Heart left ventricle (tissue), 16 donors: ENCODE data around the gene RPS6KA5. TPM values are rescaled to one million over a fixed set of nuclear protein-coding genes. Genes with fewer than 3 reads are reported as not detected.

ENCODE experiments used
- ATAC-seq, 4 donors: fragments of 200-7000 bp; cut with Tn5 transposase; one replicate each; pipeline ENCODE4 v1.9.1; 2020 to 2022; ENCODE audit warnings: moderate library complexity in 4 of 4, mild to moderate bottlenecking in 3 of 4, moderate number of reproducible peaks in 1 of 4
- DNase-seq, 5 donors: peaks; one replicate each; pipeline ENCODE4 v3.0.0-alpha.2; 2020
- H3K27ac ChIP-seq, 12 donors: fragments of 200-600 bp; sonication (generic) in 4 of 12; one replicate each; pipeline versions ENCODE4 v1.5.0 to v1.8.0; 2016 to 2022; ENCODE audit warnings: mild to moderate bottlenecking in 2 of 12
- H3K27me3 ChIP-seq, 9 donors: fragments of 200-600 bp; sonication (generic) in 2 of 9; one replicate each; pipeline versions ENCODE4 v1.5.1 to v1.8.0; 2016 to 2022; ENCODE audit warnings: mild to moderate bottlenecking in 3 of 9
- H3K36me3 ChIP-seq, 9 donors: fragments of 200-600 bp; sonication (generic) in 2 of 9; one replicate each; pipeline versions ENCODE4 v1.5.0 to v1.8.0; 2018 to 2022; ENCODE audit warnings: mild to moderate bottlenecking in 2 of 9
- H3K4me1 ChIP-seq, 12 donors: fragments of 200-600 bp; sonication (generic) in 4 of 12; one replicate each; pipeline versions ENCODE4 v1.5.0 to v1.8.0; 2016 to 2022; ENCODE audit warnings: mild to moderate bottlenecking in 3 of 12
- H3K4me3 ChIP-seq, 12 donors: fragments of 200-600 bp; sonication (generic) in 4 of 12; one replicate each; pipeline versions ENCODE4 v1.5.0 to v1.8.0; 2017 to 2022; ENCODE audit warnings: mild to moderate bottlenecking in 9 of 12, moderate library complexity in 4 of 12
- H3K9me3 ChIP-seq, 12 donors: fragments of 200-600 bp; sonication (generic) in 4 of 12; one replicate each; pipeline versions ENCODE4 v1.5.0 to v1.8.0; 2016 to 2022; ENCODE audit warnings: mild to moderate bottlenecking in 1 of 12
- CTCF ChIP-seq, 12 donors: fragments of 200-600 bp; sonication (generic) in 4 of 12; IDR thresholded peaks; one replicate each; pipeline versions ENCODE4 v1.5.0 to v1.8.0; 2018 to 2022; ENCODE audit warnings: antibody characterized with exemption in 12 of 12, mild to moderate bottlenecking in 5 of 12
- POLR2A ChIP-seq, 2 donors: fragments of 450-650 bp; IDR thresholded peaks; one replicate each; pipeline ENCODE4 v1.6.1; 2017; ENCODE audit warnings: antibody characterized with exemption in 2 of 2, mild to moderate bottlenecking in 2 of 2, moderate library complexity in 2 of 2
- WGBS, 4 donors: extraction: QIAGEN DNeasy Blood & Tissue Kit in 2 of 4; methylation state at CpG; one replicate each; pipeline versions ENCODE4 v1.1.5 to v1.1.7; 2013 to 2018; 5-methylcytosine and 5-hydroxymethylcytosine counted together
- intact Hi-C, 10 donors: fragments of 100-400 bp; cut with DNase I; formaldehyde crosslinking; loops; one replicate each; pipeline versions ENCODE4 v1.11.1 to v1.14.2; 2022
- polyA plus RNA-seq, 2 donors: library from polyadenylated mRNA; stranded (reverse); fragments of 200-250 nt; gene quantifications; one replicate each; pipeline ENCODE4 v1.2.3, GENCODE V29; 2013
- total RNA-seq, 9 donors: library from RNA; depleted of rRNA in 2 of 9; stranded (reverse); fragments of >200 nt in 2 of 9; fragmentation: NEBNext Ultra II Directional in 3 of 9; extraction: Animal tissue kit (Norgen Biotek cat#: 25700) in 3 of 9; gene quantifications; one replicate each; pipeline versions ENCODE4 v1.1.0 to v1.2.4, GENCODE V29; 2016 to 2023
- donor health status: ischemic (EF 13 %, LVEDD 7.1; RV severe dilation, severe dysfunction).
- donor health status: healthy with polysubstance abuse.
- donor health status: DM: no; HTN: yes; CAD: no.
- donor health status: DM: no; HTN: no; CAD: no.
- donor health status: ischemic (EF 25% LVEDD 6.9; RV normal size, moderate dysfunction).
- donor health status: ischemic (EF 25% LVEDD 5.7; RV mildly dilated, moderate dysfunction).
- donor health status: healthy.
- donor health status: DM: yes; HTN: yes; CAD: no.
- donor health status: ischemic (EF 35%, LVEDD 5.7; RV mildly dilated, moderate dysfunction).
- donor health status: nonischemic (EF 11% LVEDD 7.7; RV severe dilation, severe dysfunction).
- donor health status: DM: yes; HTN: yes; CAD: no.
- donor health status: PGD.
- donor health status: ischemic (EF 29% LVEDD 5.4; RV normal size, mild dysfunction).
- donor health status: nonischemic (EF 23%, LVEDD 6.1; RV moderate dilation, normal function).

Gene RPS6KA5
- total and polyA plus RNA-seq, 11 donors = 0.72 to 13.3 (median 8.5) TPM

- intact Hi-C loops = no loop called here
- DNase-seq (no peak), ATAC-seq (no peak)
- TF ChIP-seq POLR2A (IDR thresholded peaks at IDR 0.05) (no peak), CTCF (IDR thresholded peaks at IDR 0.05) (no peak)
- H3K27me3 ChIP-seq = no peaks in the 10 kb centered on the region
- H3K27ac ChIP-seq = no peak overlapping the region
- H3K9me3 ChIP-seq = peaks cover 0 to 4% (median 0%) of the 10 kb centered on the region in 12 donors
- 85 to 92% (median 90%) methylated on average over 5 of the region's 5 CpGs for WGBS, 4 donors
- H3K36me3 ChIP-seq = no peaks in the 10 kb centered on the region
- H3K4me1 ChIP-seq = peaks cover 0 to 8% (median 0%) of the 10 kb centered on the region in 12 donors
- no peak overlapping the region for H3K4me3 ChIP-seq
Measured at GRCh38 chr14:91075553-91075952, 15.1 kb upstream of the RPS6KA5 start.

DNA sequence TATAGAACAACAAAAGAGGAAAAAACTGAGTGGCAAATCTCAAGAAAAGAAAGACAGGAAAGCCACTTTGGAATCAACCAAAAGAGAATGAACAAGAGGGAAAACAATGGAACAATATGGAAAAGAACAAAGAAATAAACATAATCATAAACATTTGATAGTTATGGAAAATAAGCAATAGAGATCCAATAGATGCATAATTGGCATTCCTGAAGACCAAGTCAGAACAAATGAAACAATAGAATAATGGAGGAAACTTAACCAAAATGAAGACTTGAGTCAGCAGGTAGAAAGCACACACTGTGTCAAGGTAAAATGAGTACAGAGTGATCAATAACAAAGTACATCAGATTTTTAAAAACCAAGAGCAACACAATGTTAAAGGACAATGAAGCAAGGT lies 10.1 kb upstream of the RPS6KA5 start:
- no peak for ATAC-seq
- Histone ChIP-seq H3K4me1 (peaks cover 0 to 21% (median 0%) of the 10 kb centered on the region in 12 donors), H3K9me3 (peaks cover 0 to 9% (median 0%) of the 10 kb centered on the region in 12 donors), H3K4me3 (no peak overlapping the region), H3K27ac (no peak overlapping the region), H3K27me3 (no peaks in the 10 kb centered on the region), H3K36me3 (no peaks in the 10 kb centered on the region)
- TF ChIP-seq POLR2A (IDR thresholded peaks at IDR 0.05) = no peak
- TF ChIP-seq CTCF (IDR thresholded peaks at IDR 0.05) = no peak
- intact Hi-C loops = no loop called here
- DNase-seq = no peak

DNA sequence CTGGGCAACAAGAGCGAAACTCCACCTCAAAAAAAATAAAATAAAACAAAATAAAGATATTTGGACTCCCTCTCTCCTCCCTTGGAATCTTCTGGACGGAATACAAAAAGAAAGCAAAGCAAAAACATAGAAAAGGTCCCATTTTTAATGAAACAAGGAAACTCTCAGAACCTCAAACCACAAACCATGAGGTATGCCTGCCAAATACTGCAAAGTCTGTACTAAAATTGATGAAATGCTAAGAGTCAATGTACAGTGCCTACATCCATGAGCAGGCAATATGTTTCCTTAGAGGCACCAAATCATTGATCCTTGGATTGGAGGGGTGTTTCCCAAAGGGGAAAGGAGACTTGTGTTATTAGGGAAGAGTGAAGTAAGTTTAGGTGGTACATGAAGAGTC lies 8.2 kb upstream of the RPS6KA5 start:
- H3K4me1 ChIP-seq = peaks cover 0 to 21% (median 0%) of the 10 kb centered on the region in 12 donors
- WGBS, 4 donors = 86 to 93% (median 90%) methylated on average over 2 of the region's 2 CpGs
- H3K9me3 ChIP-seq = peaks cover 0 to 9% (median 0%) of the 10 kb centered on the region in 12 donors
- no peak for DNase-seq
- no peak overlapping the region for H3K4me3 ChIP-seq
- H3K27ac ChIP-seq = no peak overlapping the region
- ATAC-seq = no peak
- TF ChIP-seq POLR2A (IDR thresholded peaks at IDR 0.05) (no peak), CTCF (IDR thresholded peaks at IDR 0.05) (no peak)
- no peaks in the 10 kb centered on the region for H3K27me3 ChIP-seq
- H3K36me3 ChIP-seq = no peaks in the 10 kb centered on the region
- intact Hi-C loops = loop anchor here in 2 of 10 donors (10.0 kb wide), 2 partner anchors 106 to 164 kb away; no protein-coding TSS in a partner anchor

GRCh38 chr14:91067186-91067585 lies 6.7 kb upstream of the RPS6KA5 start:
- Histone ChIP-seq H3K4me3 (no peak overlapping the region), H3K27me3 (no peaks in the 10 kb centered on the region), H3K9me3 (peaks cover 0 to 9% (median 0%) of the 10 kb centered on the region in 12 donors), H3K27ac (peak overlapping the region in 1 of 12 donors; percentile 46), H3K4me1 (peaks cover 0 to 33% (median 0%) of the 10 kb centered on the region in 12 donors), H3K36me3 (no peaks in the 10 kb centered on the region)
- intact Hi-C loops = loop anchor here in 2 of 10 donors (10.0 kb wide), 2 partner anchors 108 to 162 kb away; no protein-coding TSS in a partner anchor
- TF ChIP-seq CTCF (IDR thresholded peaks at IDR 0.05) (no peak), POLR2A (IDR thresholded peaks at IDR 0.05) (no peak)
- DNase-seq (no peak), ATAC-seq (no peak)
- WGBS, 4 donors = 89 to 100% (median 94%) methylated on average over 1 of the region's 1 CpG
